CD4-positive, alpha-beta memory T cell (primary cell): ENCODE data around the gene RNF175. TPM values are rescaled to one million over a fixed set of nuclear protein-coding genes. Genes with fewer than 3 reads are reported as not detected.
"Not testable (repeated sequence)": the region's sequence is repeated elsewhere in the genome, so short reads cannot be mapped to it uniquely, and the experiment has no call there.

ENCODE experiments used
- CTCF ChIA-PET: fragments of 350-600 bp; sonication (Branson Sonifier 250); formaldehyde crosslinking; loops from one replicate; lab custom pipeline; 2021; ENCODE audit warnings: inconsistent platforms; ENCODE audit not compliant: partially characterized antibody; lab: Charles Lee
- POLR2A ChIA-PET: fragments of 350-600 bp; sonication (Branson Sonifier 250); formaldehyde crosslinking; loops from one replicate; lab custom pipeline; 2021; ENCODE audit not compliant: partially characterized antibody; lab: Charles Lee
- DNase-seq, 5 donors: peaks; one replicate each; pipeline versions ENCODE4 v3.0.0 to v3.0.0-alpha.2; 2020 to 2022; ENCODE audit warnings: mixed read lengths in 1 of 5
- H3K27ac ChIP-seq: one replicate; pipeline ENCODE4 v1.7.0; 2013; ENCODE audit warnings: low read depth, low read length
- H3K27me3 ChIP-seq: 2 replicates; pipeline ENCODE4 v1.7.0; 2013; ENCODE audit warnings: mild to moderate bottlenecking, low read length, moderate library complexity; ENCODE audit not compliant: insufficient read depth
- H3K36me3 ChIP-seq: 2 replicates; pipeline ENCODE4 v1.7.0; 2013; ENCODE audit warnings: mild to moderate bottlenecking, low read length, moderate library complexity; ENCODE audit not compliant: insufficient read depth
- H3K4me1 ChIP-seq: 2 replicates; pipeline ENCODE4 v1.7.0; 2013; ENCODE audit warnings: mild to moderate bottlenecking, low read length, moderate library complexity; ENCODE audit not compliant: insufficient read depth
- H3K4me3 ChIP-seq, 2 donors: one replicate each; pipeline ENCODE4 v1.7.0; 2013; ENCODE audit warnings: low read length in 2 of 2, mild to moderate bottlenecking in 1 of 2
- H3K9me3 ChIP-seq, 2 donors: one replicate each; pipeline ENCODE4 v1.7.0; 2013; ENCODE audit warnings: low read length in 2 of 2, control low read depth in 1 of 2; ENCODE audit not compliant: control insufficient read depth in 1 of 2
- H3K27ac Mint-ChIP-seq, 7 donors: one replicate each; pipeline ENCODE4 v1.8.0; 2020 to 2021; ENCODE audit warnings: mixed read lengths in 7 of 7, mild to moderate bottlenecking in 6 of 7, inconsistent platforms in 3 of 7, moderate library complexity in 3 of 7
- H3K27me3 Mint-ChIP-seq, 2 donors: one replicate each; pipeline ENCODE4 v1.8.0; 2020 to 2021; ENCODE audit warnings: mixed read lengths in 2 of 2
- H3K36me3 Mint-ChIP-seq, 2 donors: one replicate each; pipeline ENCODE4 v1.8.0; 2020 to 2021; ENCODE audit warnings: mixed read lengths in 2 of 2, inconsistent platforms in 1 of 2, mild to moderate bottlenecking in 1 of 2
- H3K4me1 Mint-ChIP-seq, 4 donors: one replicate each; pipeline ENCODE4 v1.8.0; 2020 to 2021; ENCODE audit warnings: mixed read lengths in 4 of 4, mild to moderate bottlenecking in 1 of 4
- H3K4me3 Mint-ChIP-seq, 8 donors: one replicate each; pipeline ENCODE4 v1.8.0; 2020 to 2021; ENCODE audit warnings: mixed read lengths in 8 of 8, mild to moderate bottlenecking in 7 of 8, moderate library complexity in 6 of 8, inconsistent platforms in 3 of 8
- H3K9me3 Mint-ChIP-seq, 8 donors: one replicate each; pipeline ENCODE4 v1.8.0; 2020 to 2021; ENCODE audit warnings: mixed read lengths in 8 of 8, mild to moderate bottlenecking in 5 of 8, inconsistent platforms in 3 of 8, moderate library complexity in 1 of 8
- intact Hi-C: fragments of 100-400 bp; cut with micrococcal nuclease; formaldehyde crosslinking; loops from one replicate; pipeline ENCODE4 v1.15.1; 2023
- polyA plus RNA-seq, 2 donors: library from polyadenylated mRNA; unstranded; fragments of 300-500 nt; fragmentation: Illumina TruSeq; gene quantifications; one replicate each; pipeline ENCODE4 v1.2.3, GENCODE V29; 2021
- total RNA-seq, 2 experiments: library from RNA; stranded (reverse); gene quantifications; one replicate each; pipeline ENCODE4 v1.2.3, GENCODE V29; 2021

RNF175 gene
- total and polyA plus RNA-seq, 4 experiments from 2014 or later: 0.24 to 0.67 (median 0.63) TPM

DNA sequence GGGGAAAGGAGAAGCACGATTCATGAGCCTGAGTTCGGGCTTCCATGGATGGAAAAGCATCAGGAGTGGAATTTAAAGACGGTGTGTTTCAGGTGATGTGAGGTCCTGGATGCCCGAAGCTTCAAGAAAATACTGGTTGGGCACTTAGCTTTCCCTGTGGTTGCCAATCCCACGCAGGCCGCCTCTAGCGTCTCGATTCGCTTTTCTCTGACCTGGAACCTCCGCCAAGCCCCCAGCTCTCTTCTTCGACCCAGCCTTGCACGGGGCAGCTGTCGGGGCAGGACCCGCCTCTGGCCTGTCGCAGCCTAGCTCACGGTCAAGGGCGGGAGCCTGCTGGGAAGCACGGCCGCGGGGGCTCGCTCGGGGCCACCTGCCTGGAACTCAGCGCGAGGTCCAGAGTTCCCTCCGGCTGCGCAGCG, 76.1 kb downstream of the RNF175 start:
- CTCF ChIA-PET: interaction anchor here (0.9 to 1.2 kb wide), 2 partner anchors 32 to 48 kb away, joined by 3 to 4 read pairs; no protein-coding TSS in a partner anchor
- Mint-ChIP-seq H3K27me3 (peaks cover 16 to 19% of the 10 kb centered on the region in 2 donors), H3K27ac (peak overlapping the region in 2 of 7 donors; percentile 4 to 8), H3K9me3 (peaks cover 0 to 14% (median 8%) of the 10 kb centered on the region in 8 donors), H3K36me3 (peaks cover 6 to 12% of the 10 kb centered on the region in 2 donors), H3K4me3 (peak overlapping the region; percentile 70 to 86 (median 78)), H3K4me1 (peaks cover 6 to 16% (median 8%) of the 10 kb centered on the region in 4 donors)
- Histone ChIP-seq H3K36me3 (no peaks in the 10 kb centered on the region), H3K4me1 (peaks cover 12% of the 10 kb centered on the region), H3K27ac (no peak overlapping the region), H3K9me3 (peaks cover 0 to 6% of the 10 kb centered on the region in 2 donors), H3K27me3 (peaks cover 6% of the 10 kb centered on the region), H3K4me3 (peak overlapping the region in 1 of 2 donors; percentile 59)
- intact Hi-C loops: no loop called here
- POLR2A ChIA-PET: no interaction called here
- DNase-seq: peak in 1 of 5 donors; percentile 1

DNA sequence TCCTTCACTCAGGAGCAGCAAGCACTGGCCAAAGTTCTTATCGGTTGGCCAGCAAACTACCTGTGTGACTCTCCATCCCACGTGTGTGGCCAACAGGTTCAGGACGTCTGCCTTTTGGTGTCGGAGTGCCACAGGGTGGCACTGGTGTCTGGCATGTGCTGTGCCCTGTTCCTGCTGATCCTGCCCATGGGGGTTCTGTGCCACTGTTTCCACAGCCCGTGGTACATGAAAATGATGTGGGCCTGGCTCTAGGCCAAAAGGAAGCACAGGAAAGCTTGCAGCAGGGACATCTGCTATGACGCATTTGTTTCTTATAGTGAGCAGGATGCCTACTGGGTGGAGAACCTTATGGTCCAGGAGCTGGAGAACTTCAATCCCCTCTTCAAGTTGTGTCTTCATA, 80.3 kb downstream of the RNF175 start:
- POLR2A ChIA-PET: no interaction called here

DNA sequence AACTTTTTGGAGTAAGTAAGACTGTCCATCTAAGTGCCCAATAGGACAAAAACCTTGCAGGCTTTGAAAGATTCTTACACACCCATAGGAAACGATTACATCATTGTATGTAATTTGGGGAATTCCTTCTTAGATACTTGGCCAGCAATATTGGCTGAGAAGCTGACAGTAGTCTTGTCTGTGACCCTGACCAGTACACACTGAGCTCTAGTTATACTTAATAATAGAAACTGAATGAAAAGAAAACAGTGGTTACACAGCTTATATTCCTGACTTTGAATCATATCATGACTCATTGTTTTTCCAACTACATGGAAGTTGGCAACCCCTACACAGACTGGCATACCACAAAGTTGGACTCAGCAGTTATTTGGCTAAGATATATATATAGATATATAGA, 82.8 kb downstream of the RNF175 start:
- no peak overlapping the region for H3K4me3 ChIP-seq
- no peaks in the 10 kb centered on the region for H3K4me1 Mint-ChIP-seq
- peaks cover 7 to 14% of the 10 kb centered on the region in 2 donors for H3K27me3 Mint-ChIP-seq
- ChIA-PET POLR2A (no interaction called here), CTCF (no interaction called here)
- H3K36me3 Mint-ChIP-seq: peaks cover 0 to 13% of the 10 kb centered on the region in 2 donors
- H3K27me3 ChIP-seq: peaks cover 3% of the 10 kb centered on the region
- no peak for DNase-seq
- H3K9me3 Mint-ChIP-seq: peaks cover 4 to 33% (median 20%) of the 10 kb centered on the region in 8 donors
- no peaks in the 10 kb centered on the region for H3K4me1 ChIP-seq
- H3K27ac ChIP-seq: no peak overlapping the region
- intact Hi-C loops: no loop called here
- no peak overlapping the region for H3K4me3 Mint-ChIP-seq
- no peaks in the 10 kb centered on the region for H3K36me3 ChIP-seq
- no peak overlapping the region for H3K27ac Mint-ChIP-seq
- H3K9me3 ChIP-seq: peaks cover 0 to 5% of the 10 kb centered on the region in 2 donors

More for the DNA sequence above, 80.3 kb downstream of the RNF175 start:
- intact Hi-C loops: no loop called here
- no peak overlapping the region for H3K27ac Mint-ChIP-seq
- H3K9me3 ChIP-seq: peaks cover 0 to 5% of the 10 kb centered on the region in 2 donors
- H3K27me3 Mint-ChIP-seq: peaks cover 16 to 23% of the 10 kb centered on the region in 2 donors
- CTCF ChIA-PET: no interaction called here
- peaks cover 0 to 11% of the 10 kb centered on the region in 2 donors for H3K36me3 Mint-ChIP-seq
- H3K36me3 ChIP-seq: no peaks in the 10 kb centered on the region
- peaks cover 4% of the 10 kb centered on the region for H3K4me1 ChIP-seq
- H3K9me3 Mint-ChIP-seq: peaks cover 4 to 28% (median 20%) of the 10 kb centered on the region in 8 donors
- H3K4me3 ChIP-seq: no peak overlapping the region
- no peak overlapping the region for H3K4me3 Mint-ChIP-seq
- no peak overlapping the region for H3K27ac ChIP-seq
- peaks cover 3% of the 10 kb centered on the region for H3K27me3 ChIP-seq
- DNase-seq: no peak
- peaks cover 3 to 8% (median 6%) of the 10 kb centered on the region in 4 donors for H3K4me1 Mint-ChIP-seq

DNA sequence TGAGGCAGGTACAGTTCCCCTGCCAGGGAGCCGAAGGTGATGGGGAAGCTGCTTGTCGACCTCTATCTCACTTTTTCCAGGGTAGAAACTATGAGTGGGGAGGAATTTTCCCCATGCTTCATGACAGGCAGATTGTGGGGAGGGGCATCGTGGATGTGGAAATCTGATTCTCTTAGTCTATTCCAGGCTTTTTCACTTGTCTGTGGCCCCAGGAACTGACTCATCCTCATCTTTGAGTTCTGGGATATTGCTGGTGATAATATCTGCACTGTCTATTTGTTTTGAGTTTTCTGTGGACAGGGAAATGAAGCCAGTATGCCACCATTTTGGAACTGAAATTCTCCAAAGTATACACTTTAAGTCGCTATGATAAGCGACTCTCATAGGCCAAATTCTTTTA, 83.3 kb downstream of the RNF175 start:
- no peak for DNase-seq
- intact Hi-C loops: no loop called here
- no peak overlapping the region for H3K27ac Mint-ChIP-seq
- peaks cover 4 to 33% (median 20%) of the 10 kb centered on the region in 8 donors for H3K9me3 Mint-ChIP-seq
- ChIA-PET CTCF (no interaction called here), POLR2A (no interaction called here)
- peaks cover 0 to 13% of the 10 kb centered on the region in 2 donors for H3K36me3 Mint-ChIP-seq
- Histone ChIP-seq H3K4me3 (no peak overlapping the region), H3K9me3 (peaks cover 0 to 5% of the 10 kb centered on the region in 2 donors), H3K27ac (no peak overlapping the region), H3K27me3 (peaks cover 3% of the 10 kb centered on the region), H3K4me1 (no peaks in the 10 kb centered on the region), H3K36me3 (no peaks in the 10 kb centered on the region)
- H3K27me3 Mint-ChIP-seq: peaks cover 7 to 15% of the 10 kb centered on the region in 2 donors
- no peaks in the 10 kb centered on the region for H3K4me1 Mint-ChIP-seq
- no peak overlapping the region for H3K4me3 Mint-ChIP-seq

DNA sequence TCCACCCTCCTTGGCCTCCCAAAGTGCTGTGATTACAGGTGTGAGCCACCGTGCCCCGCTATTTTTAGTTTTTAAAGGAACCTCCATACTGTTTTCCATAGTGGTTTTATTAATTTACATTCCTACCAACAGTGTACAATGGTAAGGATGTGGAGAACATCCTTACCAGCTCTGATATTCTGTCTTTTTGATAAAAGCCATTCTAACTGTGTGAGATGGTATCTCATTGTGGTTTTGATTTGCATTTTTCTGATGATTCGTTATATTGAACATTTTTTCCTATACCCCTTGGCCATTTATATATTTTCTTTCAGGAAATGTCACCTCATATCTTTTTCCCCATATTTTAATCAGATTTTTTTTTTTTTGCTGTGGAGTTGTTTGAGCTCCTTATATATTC, 90.0 kb downstream of the RNF175 start:
- intact Hi-C loops: no loop called here
- H3K27me3 ChIP-seq: no peaks in the 10 kb centered on the region
- no peaks in the 10 kb centered on the region for H3K36me3 ChIP-seq
- Mint-ChIP-seq H3K4me3 (no peak overlapping the region), H3K27me3 (peaks cover 9% of the 10 kb centered on the region in 2 donors), H3K36me3 (peaks cover 0 to 11% of the 10 kb centered on the region in 2 donors), H3K9me3 (peaks cover 0 to 11% (median 3%) of the 10 kb centered on the region in 8 donors), H3K4me1 (peaks cover 0 to 2% (median 0%) of the 10 kb centered on the region in 4 donors), H3K27ac (no peak overlapping the region)
- CTCF ChIA-PET: no interaction called here
- POLR2A ChIA-PET: no interaction called here
- H3K4me1 ChIP-seq: no peaks in the 10 kb centered on the region
- DNase-seq: no peak
- H3K9me3 ChIP-seq: no peaks in the 10 kb centered on the region
- no peak overlapping the region for H3K27ac ChIP-seq
- no peak overlapping the region for H3K4me3 ChIP-seq

DNA sequence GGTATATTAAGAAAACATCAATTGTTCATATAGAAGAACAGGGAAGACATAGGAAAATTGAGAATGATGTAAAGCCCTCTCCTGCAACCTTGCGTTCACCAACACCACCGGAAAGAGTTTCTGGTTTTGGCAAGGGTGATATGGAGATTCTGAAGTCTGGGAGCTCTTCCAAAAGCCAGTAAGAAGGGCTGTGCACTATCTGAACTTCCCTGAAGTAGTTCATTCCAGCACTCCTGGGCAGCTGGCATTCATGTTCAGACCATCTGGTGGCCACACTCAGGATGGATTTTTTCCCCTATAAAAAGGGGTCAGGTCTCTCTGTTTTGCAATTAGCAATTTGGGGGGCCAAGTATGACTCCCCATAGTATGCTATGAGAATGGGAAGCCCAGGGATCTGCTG, 91.2 kb downstream of the RNF175 start:
- no peak for DNase-seq

DNA sequence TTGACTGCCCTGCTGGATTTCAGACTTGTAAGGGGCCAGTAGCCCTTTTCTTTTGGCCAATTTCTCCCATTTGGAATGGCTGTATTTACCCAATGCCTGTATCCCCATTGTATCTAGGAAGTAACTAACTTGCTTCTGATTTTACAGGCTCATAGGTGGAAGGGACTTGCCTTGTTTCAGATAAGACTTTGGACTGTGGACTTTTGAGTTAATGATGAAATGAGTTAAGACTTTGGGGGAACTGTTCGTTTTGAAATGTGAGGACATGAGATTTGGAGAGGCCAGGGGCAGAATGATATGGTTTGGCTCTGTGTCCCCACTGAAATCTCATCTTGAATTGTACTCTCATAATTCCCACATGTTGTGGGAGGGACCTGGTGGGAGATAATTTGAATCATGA, 93.3 kb downstream of the RNF175 start:
- H3K27me3 ChIP-seq, H3K36me3 ChIP-seq, H3K27ac Mint-ChIP-seq, H3K27ac ChIP-seq, H3K36me3 Mint-ChIP-seq, intact Hi-C loops, H3K4me3 Mint-ChIP-seq, H3K4me1 ChIP-seq, H3K9me3 ChIP-seq, DNase-seq, H3K4me3 ChIP-seq, CTCF ChIA-PET, POLR2A ChIA-PET, H3K4me1 Mint-ChIP-seq, H3K27me3 Mint-ChIP-seq: not testable (repeated sequence)
- H3K9me3 Mint-ChIP-seq: peaks cover 0 to 11% (median 5%) of the 10 kb centered on the region in 8 donors

More for the DNA sequence above, 91.2 kb downstream of the RNF175 start:
- POLR2A ChIA-PET: no interaction called here
- peaks cover 0 to 7% (median 0%) of the 10 kb centered on the region in 8 donors for H3K9me3 Mint-ChIP-seq
- Histone ChIP-seq H3K36me3 (no peaks in the 10 kb centered on the region), H3K27ac (no peak overlapping the region), H3K4me3 (no peak overlapping the region), H3K9me3 (no peaks in the 10 kb centered on the region), H3K4me1 (no peaks in the 10 kb centered on the region), H3K27me3 (no peaks in the 10 kb centered on the region)
- H3K27me3 Mint-ChIP-seq: peaks cover 7 to 9% of the 10 kb centered on the region in 2 donors
- H3K36me3 Mint-ChIP-seq: peaks cover 0 to 5% of the 10 kb centered on the region in 2 donors
- CTCF ChIA-PET: no interaction called here
- H3K4me1 Mint-ChIP-seq: peaks cover 0 to 2% (median 0%) of the 10 kb centered on the region in 4 donors
- intact Hi-C loops: no loop called here
- H3K27ac Mint-ChIP-seq: no peak overlapping the region
- H3K4me3 Mint-ChIP-seq: no peak overlapping the region
